GM19025 (cell line): ENCODE results near the gene MARCHF2.

ENCODE experiments used
- ATAC-seq: cut with Tn5 transposase; IDR thresholded peaks from one replicate; pipeline ENCODE4 v1.9.1; 2021; ENCODE audit warnings: mild to moderate bottlenecking, low read depth, moderate library complexity; ENCODE audit not compliant: unreplicated experiment

Gene MARCHF2

DNA sequence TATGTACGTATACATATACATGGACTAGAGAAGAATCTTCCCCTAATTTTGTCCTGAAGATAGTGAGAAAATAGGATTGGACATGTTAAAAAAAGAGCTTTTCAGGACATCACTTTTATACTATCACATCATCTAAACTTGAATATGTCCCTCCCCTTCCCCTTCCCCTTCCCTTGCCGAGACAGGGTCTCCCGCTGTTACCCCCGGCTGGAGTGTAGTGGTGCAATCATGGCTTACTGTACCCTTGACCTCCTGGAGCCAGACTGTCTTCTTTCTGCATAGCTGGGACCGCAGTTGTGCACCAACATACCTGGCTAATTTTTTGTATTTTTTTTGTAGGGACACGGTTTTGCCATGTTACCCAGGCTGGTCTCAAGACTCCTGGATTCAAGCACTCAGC, 38.3 kb downstream of the MARCHF2 start:
- ATAC-seq, result no peak

GRCh38 chr19:8451885-8452284, 38.8 kb downstream of the MARCHF2 start:
- ATAC-seq, result no peak

GRCh38 chr19:8452446-8453123, 39.5 kb downstream of the MARCHF2 start:
- ATAC-seq, result no peak

DNA sequence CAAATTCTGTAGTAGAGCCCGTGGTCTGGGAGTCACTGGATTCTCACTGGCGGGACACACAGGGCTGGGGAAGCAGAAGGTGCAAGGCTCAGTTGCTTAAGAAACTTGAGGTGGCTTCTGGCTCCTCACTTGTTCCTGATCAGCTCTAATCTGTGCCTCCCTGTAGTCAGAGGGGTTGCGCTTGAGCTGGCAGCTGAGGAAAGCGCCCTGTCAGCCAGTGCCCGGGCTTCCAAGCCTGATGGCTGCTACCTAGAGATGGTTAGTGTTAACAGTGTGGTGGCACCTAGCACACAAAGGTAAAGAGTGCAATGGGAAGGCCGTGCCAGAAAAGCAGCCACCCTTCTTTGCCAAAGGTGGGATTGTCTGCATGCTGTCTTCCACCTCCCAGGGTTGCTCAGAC, 40.5 kb downstream of the MARCHF2 start:
- ATAC-seq, result no peak

DNA sequence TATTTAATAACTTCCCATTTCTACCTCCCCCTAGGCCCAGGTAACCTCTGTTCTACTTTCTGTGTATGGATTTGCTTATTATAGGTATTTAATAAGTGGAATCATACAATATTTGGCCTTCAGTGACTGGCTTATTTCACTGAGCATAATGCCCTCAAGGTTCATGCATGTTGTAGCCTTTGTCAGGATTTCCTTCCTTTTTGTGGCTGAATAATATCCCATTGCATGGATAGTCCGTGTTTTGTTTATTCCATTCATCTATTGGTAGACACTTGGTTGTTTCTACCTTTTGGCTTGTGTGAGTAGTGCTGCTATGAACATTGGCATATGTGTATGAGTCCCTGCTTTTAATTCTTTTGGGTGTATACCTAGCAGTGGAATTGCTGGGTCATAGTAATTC, 41.1 kb downstream of the MARCHF2 start:
- no peak for ATAC-seq

DNA sequence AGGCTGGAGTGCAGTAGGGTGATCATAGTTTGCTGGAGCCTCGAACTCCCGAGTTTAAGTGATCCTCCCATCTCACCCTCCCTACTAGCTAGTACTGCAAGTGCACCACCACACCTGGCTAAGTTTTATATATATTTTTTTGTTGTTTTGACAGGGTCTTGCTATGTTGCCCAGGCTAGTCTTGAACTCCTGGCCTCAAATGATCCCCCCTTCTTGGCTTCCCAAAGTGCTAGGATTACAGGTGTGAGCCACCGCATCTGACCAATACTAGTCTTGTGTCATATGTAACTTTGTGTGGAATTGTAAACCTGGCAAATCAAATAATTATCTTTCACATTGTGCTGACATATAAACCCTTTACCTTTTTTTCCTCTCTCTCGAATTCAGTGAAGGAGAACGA, 41.9 kb downstream of the MARCHF2 start:
- no peak for ATAC-seq

GRCh38 chr19:8456064-8456463, 43.0 kb downstream of the MARCHF2 start:
- no peak for ATAC-seq

DNA sequence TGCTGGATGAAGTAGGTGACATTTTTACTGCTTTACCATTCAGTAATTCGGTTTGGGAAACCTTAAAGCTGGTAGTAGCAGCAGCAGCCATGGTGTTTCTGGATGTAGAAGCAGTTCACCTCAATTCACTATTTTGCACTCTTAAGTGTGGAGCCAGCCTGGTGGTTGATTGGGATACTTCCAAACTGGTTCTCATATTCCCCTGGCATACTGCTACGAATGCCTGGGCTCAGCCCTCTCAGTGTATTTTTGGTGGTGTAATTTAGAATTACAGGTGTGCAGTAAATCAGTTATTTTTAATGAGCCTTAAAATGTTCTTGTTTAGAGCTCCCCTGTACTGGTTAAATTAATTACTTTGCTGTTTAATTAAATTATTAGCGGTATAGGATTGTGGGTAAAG, 44.1 kb downstream of the MARCHF2 start:
- ATAC-seq, result no peak

- no peak for ATAC-seq
Measured at GRCh38 chr19:8457827-8458226, 44.7 kb downstream of the MARCHF2 start.

- no peak for ATAC-seq
Measured at GRCh38 chr19:8458380-8458779, 45.3 kb downstream of the MARCHF2 start.

- ATAC-seq, result no peak
Measured at GRCh38 chr19:8459095-8459494, 46.0 kb downstream of the MARCHF2 start.

DNA sequence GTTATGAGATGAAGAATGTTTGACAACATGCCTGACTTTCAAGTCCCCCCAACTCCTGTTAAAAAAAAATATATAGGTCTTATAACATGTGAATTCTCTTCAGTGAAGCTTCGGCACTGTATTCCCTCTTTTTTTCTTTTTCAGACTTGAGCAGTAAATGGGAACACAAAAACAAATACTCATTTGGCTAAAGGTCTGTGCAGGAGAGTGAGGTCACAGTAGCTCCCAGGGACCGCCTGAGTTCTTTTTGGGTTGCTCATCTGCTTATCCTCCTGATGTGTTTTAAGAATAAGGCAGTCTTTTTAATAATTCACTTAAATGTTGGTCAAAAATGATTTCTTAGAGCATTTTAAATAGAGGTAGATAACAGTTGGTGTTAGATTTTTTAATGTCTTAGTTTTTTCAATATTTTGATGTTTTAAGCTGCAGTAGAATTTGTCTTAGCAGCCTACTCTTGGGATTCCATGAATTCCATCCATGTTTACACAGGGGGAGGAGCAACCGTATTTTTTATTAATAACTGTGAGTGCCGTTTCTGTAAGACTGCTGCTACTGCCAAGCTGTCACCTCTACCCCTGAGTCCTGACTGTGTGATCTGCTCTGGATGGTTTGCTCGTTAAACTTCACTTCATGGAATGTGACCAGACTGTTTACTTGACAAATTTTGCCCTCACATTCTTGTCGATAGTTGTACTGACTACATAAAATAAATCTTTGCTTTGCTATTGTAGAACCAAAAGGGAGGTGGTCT, 46.6 kb downstream of the MARCHF2 start:
- ATAC-seq, result no peak

GRCh38 chr19:8460516-8461298, 47.6 kb downstream of the MARCHF2 start:
- ATAC-seq, result no peak

GRCh38 chr19:8461376-8461775, 48.3 kb downstream of the MARCHF2 start:
- no peak for ATAC-seq

- no peak for ATAC-seq
Measured at GRCh38 chr19:8461891-8462290, 48.8 kb downstream of the MARCHF2 start.

DNA sequence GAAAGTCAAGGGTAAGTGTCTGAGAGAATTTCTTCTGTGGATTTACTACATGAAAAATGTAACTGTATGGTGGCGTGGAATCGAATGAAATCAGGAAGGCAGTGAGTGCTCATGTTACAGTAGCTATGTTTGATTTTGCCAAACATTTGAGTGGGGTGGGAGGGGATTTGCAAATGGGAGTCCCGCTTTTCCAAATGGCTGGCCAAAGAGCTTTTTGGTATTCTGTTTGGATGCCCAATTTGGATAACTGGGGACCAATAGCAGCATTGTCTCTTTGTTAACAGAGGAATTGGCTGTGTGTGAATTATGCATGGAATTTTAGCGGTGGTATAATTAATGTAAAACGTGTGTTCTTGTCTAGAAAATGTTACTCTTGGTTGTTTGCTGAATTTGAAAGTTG, 49.5 kb downstream of the MARCHF2 start:
- no peak for ATAC-seq

- ATAC-seq, result no peak
Measured at GRCh38 chr19:8463365-8463764, 50.3 kb downstream of the MARCHF2 start.

DNA sequence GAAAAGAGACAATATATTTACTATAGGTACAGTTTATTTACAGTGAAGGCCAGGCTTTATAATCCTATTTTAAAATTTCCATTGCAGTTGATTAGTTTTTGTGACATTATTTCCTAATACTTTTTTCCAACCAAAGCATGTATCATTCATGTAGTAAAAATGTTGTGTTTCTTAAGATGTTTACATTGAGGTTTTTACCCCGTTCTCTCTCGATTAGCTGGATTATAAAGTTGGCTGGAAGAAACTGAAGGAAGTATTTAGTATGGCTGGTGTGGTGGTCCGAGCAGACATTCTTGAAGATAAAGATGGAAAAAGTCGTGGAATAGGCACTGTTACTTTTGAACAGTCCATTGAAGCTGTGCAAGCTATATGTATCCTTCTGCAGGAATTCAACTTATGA, 52.9 kb downstream of the MARCHF2 start:
- ATAC-seq, result no peak

DNA sequence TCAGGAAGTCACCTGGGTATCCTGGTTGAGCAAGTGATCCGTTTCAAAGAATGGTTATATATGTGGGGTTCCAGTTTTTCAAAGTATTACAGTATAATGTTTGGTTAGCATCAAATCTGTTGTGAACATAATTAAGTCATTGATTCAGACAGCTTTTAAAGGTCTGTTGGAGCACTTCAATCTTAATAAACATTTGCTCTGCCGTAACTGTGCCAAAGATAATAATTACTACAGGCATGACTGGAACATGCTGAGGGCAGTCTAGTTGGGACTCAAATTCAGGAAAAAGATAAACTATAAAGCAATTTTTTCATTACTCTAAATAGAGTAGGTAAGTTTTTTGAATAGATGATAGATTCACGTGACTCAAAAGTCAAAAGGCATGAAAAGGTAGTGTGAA, 55.0 kb downstream of the MARCHF2 start:
- no peak for ATAC-seq

- ATAC-seq, result no peak
Measured at GRCh38 chr19:8468761-8469373, 55.8 kb downstream of the MARCHF2 start.
